Measurements from ENCODE around the gene POLR3A.

Gene POLR3A

DNA sequence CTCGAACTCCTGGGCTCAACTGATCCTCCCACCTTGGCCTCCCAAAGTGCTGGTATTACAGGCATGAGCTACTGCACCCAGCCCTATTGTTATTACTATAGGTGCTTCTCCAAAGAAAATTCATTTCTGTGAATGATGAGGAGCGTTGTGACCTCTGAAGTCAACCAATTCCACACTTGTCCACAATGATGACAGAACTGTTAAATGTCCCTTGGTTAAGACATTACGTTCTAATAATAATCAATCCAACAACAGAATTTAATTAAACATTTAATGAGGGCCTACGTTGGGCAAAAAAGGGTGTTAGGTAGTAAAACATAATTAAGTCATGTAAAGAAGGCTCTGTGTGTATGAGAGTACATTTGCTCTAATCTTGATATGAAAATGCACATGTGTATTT, 18.2 kb downstream of the POLR3A start:
- H3K4me3 ChIP-seq (ENCODE audit: low read depth, low read length), result no peak overlapping the region
- TF ChIP-seq, protein P1, sequence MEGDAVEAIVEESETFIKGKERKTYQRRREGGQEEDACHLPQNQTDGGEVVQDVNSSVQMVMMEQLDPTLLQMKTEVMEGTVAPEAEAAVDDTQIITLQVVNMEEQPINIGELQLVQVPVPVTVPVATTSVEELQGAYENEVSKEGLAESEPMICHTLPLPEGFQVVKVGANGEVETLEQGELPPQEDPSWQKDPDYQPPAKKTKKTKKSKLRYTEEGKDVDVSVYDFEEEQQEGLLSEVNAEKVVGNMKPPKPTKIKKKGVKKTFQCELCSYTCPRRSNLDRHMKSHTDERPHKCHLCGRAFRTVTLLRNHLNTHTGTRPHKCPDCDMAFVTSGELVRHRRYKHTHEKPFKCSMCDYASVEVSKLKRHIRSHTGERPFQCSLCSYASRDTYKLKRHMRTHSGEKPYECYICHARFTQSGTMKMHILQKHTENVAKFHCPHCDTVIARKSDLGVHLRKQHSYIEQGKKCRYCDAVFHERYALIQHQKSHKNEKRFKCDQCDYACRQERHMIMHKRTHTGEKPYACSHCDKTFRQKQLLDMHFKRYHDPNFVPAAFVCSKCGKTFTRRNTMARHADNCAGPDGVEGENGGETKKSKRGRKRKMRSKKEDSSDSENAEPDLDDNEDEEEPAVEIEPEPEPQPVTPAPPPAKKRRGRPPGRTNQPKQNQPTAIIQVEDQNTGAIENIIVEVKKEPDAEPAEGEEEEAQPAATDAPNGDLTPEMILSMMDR (IDR thresholded peaks at IDR 0.05; ENCODE audit: low read depth, low read length), result no peak
- no peak for TF ChIP-seq POLR2A (IDR thresholded peaks at IDR 0.05; ENCODE audit: extremely low read depth, insufficient read length)
- TF ChIP-seq MYC (IDR thresholded peaks at IDR 0.05; ENCODE audit: low read depth, low read length), result no peak
- TF ChIP-seq, protein P2, sequence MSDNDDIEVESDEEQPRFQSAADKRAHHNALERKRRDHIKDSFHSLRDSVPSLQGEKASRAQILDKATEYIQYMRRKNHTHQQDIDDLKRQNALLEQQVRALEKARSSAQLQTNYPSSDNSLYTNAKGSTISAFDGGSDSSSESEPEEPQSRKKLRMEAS (IDR thresholded peaks at IDR 0.05; ENCODE audit: low read depth, low read length), result no peak
- DNase-seq (ENCODE audit: low read depth), result no peak

DNA sequence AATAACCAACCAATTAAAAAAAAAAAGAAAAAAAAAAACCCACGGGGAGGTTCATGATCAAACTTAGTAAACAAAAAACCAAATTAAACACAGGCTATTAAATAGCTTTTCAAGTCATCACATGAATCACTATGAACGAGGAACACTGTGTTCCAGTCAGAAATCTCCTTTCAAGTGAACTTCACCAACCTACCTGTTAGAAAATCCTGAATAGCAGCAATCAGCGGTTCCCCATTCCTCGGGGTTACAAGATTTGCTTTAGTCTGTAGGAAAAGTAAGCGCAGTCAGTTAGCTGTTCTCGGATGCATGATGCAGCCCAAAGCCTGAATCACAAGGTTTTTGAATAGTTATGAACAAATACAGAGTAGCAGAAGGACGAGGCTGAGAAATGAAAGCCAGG, 19.0 kb downstream of the POLR3A start:
- no peak for DNase-seq (ENCODE audit: low read depth)
- no peak for TF ChIP-seq MYC (IDR thresholded peaks at IDR 0.05; ENCODE audit: low read depth, low read length)
- TF ChIP-seq, protein P2 (IDR thresholded peaks at IDR 0.05; ENCODE audit: low read depth, low read length), result no peak
- TF ChIP-seq, protein P1 (IDR thresholded peaks at IDR 0.05; ENCODE audit: low read depth, low read length), result no peak
- TF ChIP-seq POLR2A (IDR thresholded peaks at IDR 0.05; ENCODE audit: extremely low read depth, insufficient read length), result no peak
- no peak overlapping the region for H3K4me3 ChIP-seq (ENCODE audit: low read depth, low read length)

DNA sequence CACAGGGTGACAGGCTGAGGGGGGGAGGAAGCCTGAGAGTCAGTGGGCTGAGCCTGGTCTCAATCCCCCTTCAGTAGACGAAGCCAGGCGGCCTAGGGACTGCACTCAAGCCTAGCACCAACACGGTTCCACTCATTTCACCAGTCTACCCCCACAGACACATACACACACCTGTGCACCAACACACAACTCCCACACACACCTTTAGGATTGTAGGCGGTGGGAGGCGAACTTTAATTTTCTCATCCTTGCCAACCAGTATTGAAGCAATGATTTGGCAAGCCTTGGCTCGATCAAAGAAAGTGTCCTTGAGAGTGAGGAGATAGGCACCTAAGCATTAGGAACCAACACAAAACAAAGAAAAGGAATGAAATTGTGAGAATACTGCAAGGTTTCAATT, 19.7 kb downstream of the POLR3A start:
- TF ChIP-seq MYC (IDR thresholded peaks at IDR 0.05; ENCODE audit: low read depth, low read length) (no peak), POLR2A (IDR thresholded peaks at IDR 0.05; ENCODE audit: extremely low read depth, insufficient read length) (no peak)
- TF ChIP-seq, protein P2 (IDR thresholded peaks at IDR 0.05; ENCODE audit: low read depth, low read length), result no peak
- TF ChIP-seq, protein P1 (IDR thresholded peaks at IDR 0.05; ENCODE audit: low read depth, low read length), result no peak
- no peak for DNase-seq (ENCODE audit: low read depth)
- H3K4me3 ChIP-seq (ENCODE audit: low read depth, low read length), result no peak overlapping the region

DNA sequence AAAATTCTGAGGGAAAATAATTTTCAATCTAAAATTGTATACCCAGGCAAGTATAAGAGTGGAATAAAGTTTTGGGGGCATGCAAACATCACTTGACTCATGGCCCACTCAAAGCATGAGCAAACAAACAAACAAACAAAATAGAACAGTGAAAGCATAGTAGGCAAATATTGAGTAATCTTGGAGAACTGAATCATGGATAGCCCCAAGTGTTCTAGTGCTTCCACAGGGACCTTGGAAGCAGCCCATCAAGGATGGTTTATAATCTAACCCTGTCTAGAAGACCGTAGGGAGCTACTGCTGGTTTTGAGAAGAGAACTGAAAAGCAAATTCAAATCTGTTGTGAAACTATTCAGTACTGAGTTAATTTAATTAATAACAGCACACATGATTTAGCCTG, 22.1 kb downstream of the POLR3A start:
- H3K4me3 ChIP-seq (ENCODE audit: low read depth, low read length), result no peak overlapping the region
- TF ChIP-seq, protein P2 (IDR thresholded peaks at IDR 0.05; ENCODE audit: low read depth, low read length), result no peak
- TF ChIP-seq MYC (IDR thresholded peaks at IDR 0.05; ENCODE audit: low read depth, low read length) (no peak), POLR2A (IDR thresholded peaks at IDR 0.05; ENCODE audit: extremely low read depth, insufficient read length) (no peak)
- TF ChIP-seq, protein P1 (IDR thresholded peaks at IDR 0.05; ENCODE audit: low read depth, low read length), result no peak
- DNase-seq (ENCODE audit: low read depth), result no peak

DNA sequence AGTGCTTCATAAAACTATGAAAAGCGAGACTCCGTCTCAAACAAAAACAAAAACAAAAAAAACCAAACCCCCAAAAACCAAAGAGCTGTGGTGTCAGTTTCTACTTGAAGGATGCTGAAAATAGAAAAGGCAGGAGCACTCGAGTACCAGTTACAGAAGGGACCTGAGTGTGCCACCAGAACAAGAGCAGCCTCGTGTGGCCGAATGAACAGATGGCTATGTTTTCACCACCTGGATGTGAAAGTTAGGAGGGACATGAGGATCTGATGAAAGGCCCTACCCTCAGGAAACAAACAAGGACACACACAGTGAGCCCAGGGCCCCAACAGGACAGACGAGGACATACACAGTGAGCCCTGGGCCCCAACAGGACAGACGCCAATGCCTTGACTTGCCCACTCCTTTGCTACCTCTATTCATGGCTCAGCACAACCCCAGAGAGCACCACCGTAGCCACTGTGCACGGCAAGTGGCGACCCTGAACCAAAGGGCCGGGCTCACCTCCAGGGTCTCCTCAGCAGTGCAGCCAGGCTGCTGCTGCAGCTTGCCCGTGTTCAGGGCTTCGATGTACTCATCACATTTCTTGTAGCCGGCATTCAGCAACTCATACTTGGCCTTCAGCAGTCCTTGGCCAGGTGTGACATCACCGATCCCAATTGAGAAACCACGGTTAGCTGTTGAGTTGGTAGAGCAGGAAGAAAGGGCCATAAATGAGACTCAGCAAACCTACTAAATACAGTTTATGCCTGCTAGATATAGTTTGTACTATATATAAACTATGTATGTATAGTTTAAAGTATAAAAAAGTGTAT, 24.9 kb downstream of the POLR3A start:
- DNase-seq (ENCODE audit: low read depth), result no peak
- TF ChIP-seq, protein P1 (IDR thresholded peaks at IDR 0.05; ENCODE audit: low read depth, low read length), result no peak
- TF ChIP-seq, protein P2 (IDR thresholded peaks at IDR 0.05; ENCODE audit: low read depth, low read length), result no peak
- no peak for TF ChIP-seq MYC (IDR thresholded peaks at IDR 0.05; ENCODE audit: low read depth, low read length)
- no peak for TF ChIP-seq POLR2A (IDR thresholded peaks at IDR 0.05; ENCODE audit: extremely low read depth, insufficient read length)
- no peak overlapping the region for H3K4me3 ChIP-seq (ENCODE audit: low read depth, low read length)

Measured in NB4 (cell line).